HepG2 (cell line): ENCODE measurements around the gene HS3ST5. TPM values are rescaled to one million over a fixed set of nuclear protein-coding genes. Genes with fewer than 3 reads are reported as not detected.

Experiments used
- CBX5 ChIP-seq: sonication (generic); formaldehyde crosslinking; IDR thresholded peaks from 2 replicates; pipeline ENCODE4 v1.4.0; 2020; ENCODE audit warnings: missing genetic modification reagents, borderline replicate concordance
- CREB3 ChIP-seq: sonication (generic); formaldehyde crosslinking; IDR thresholded peaks from 2 replicates; pipeline ENCODE4 v1.5.0; 2020; ENCODE audit warnings: missing genetic modification reagents
- DMAP1 ChIP-seq: IDR thresholded peaks from 2 replicates; pipeline ENCODE4 v1.6.1; 2016
- GATAD2A ChIP-seq: IDR thresholded peaks from 2 replicates; pipeline ENCODE4 v1.6.1; 2016
- KAT8 ChIP-seq: IDR thresholded peaks from 2 replicates; pipeline ENCODE4 v1.6.1; 2016; ENCODE audit warnings: missing genetic modification reagents, missing compliant biosample characterization
- KDM4B ChIP-seq: sonication (generic); formaldehyde crosslinking; IDR thresholded peaks from 2 replicates; pipeline ENCODE4 v1.4.0; 2020; ENCODE audit warnings: missing genetic modification reagents
- KLF12 ChIP-seq: sonication (generic); formaldehyde crosslinking; IDR thresholded peaks from 2 replicates; pipeline ENCODE4 v1.4.0; 2020; ENCODE audit warnings: missing genetic modification reagents, borderline replicate concordance
- NFATC3 ChIP-seq: sonication (generic); formaldehyde crosslinking; IDR thresholded peaks from 2 replicates; pipeline ENCODE4 v1.5.1; 2020; ENCODE audit warnings: mild to moderate bottlenecking, missing genetic modification reagents
- PAXIP1 ChIP-seq: sonication (generic); formaldehyde crosslinking; conservative IDR thresholded peaks from 2 replicates; pipeline ENCODE4 v1.4.0; 2020; ENCODE audit warnings: mild to moderate bottlenecking, missing genetic modification reagents, moderate library complexity
- RCOR2 ChIP-seq: IDR thresholded peaks from 2 replicates; pipeline ENCODE4 v1.6.1; 2016; ENCODE audit warnings: missing biosample characterization, missing genetic modification reagents
- REXO4 ChIP-seq: sonication (generic); formaldehyde crosslinking; IDR thresholded peaks from 2 replicates; pipeline ENCODE4 v1.8.0; 2022; ENCODE audit warnings: missing genetic modification reagents, mild to moderate bottlenecking, borderline replicate concordance
- TSC22D2 ChIP-seq: sonication (generic); formaldehyde crosslinking; IDR thresholded peaks from 2 replicates; pipeline ENCODE4 v1.5.1; 2020; ENCODE audit warnings: missing genetic modification reagents, mild to moderate bottlenecking, borderline replicate concordance
- XRCC5 ChIP-seq: fragments of 200-400 bp; formaldehyde crosslinking; optimal IDR thresholded peaks from 2 replicates; pipeline ENCODE3; 2017; ENCODE audit warnings: mild to moderate bottlenecking, low read length
- ZNF142 ChIP-seq: sonication (generic); formaldehyde crosslinking; IDR thresholded peaks from 2 replicates; pipeline ENCODE4 v1.4.0; 2020; ENCODE audit warnings: missing genetic modification reagents
- ZNF414 ChIP-seq: sonication (generic); formaldehyde crosslinking; IDR thresholded peaks from 2 replicates; pipeline ENCODE4 v1.5.0; 2020; ENCODE audit warnings: missing genetic modification reagents
- ZNF501 ChIP-seq: sonication (generic); formaldehyde crosslinking; IDR thresholded peaks from 2 replicates; pipeline ENCODE4 v1.5.1; 2020; ENCODE audit warnings: mild to moderate bottlenecking, moderate library complexity, missing genetic modification reagents
- ZNF570 ChIP-seq: sonication (generic); formaldehyde crosslinking; IDR thresholded peaks from 2 replicates; pipeline ENCODE4 v1.4.0; 2020; ENCODE audit warnings: mild to moderate bottlenecking, missing genetic modification reagents, borderline replicate concordance
- polyA plus RNA-seq, 8 experiments: library from polyadenylated mRNA; depleted of rRNA in 3 of 8; stranded (reverse) in 7 of 8; unstranded in 1 of 8; fragments of >200 nt; fragmentation: Illumina TruSeq in 4 of 8; extraction: Trizol in 4 of 8; gene quantifications; 2 replicates each; pipeline versions ENCODE4 v1.2.1 to v1.2.3, GENCODE V29; 2011 to 2016; ENCODE audit warnings: low read depth in 4 of 8, missing spikeins in 1 of 8, mixed read lengths in 1 of 8; ENCODE audit not compliant: insufficient read depth in 1 of 8
- total RNA-seq, 5 experiments: library from RNA; depleted of rRNA; stranded (reverse); fragments of >200 nt; fragmentation: Illumina TruSeq; extraction: Trizol; gene quantifications; 2 replicates each; pipeline ENCODE4 v1.2.3, GENCODE V29; 2016; ENCODE audit warnings: low read depth in 1 of 5

The HS3ST5 gene
- total and polyA plus RNA-seq, 2 of the 13 experiments (the other 11 are each of a cell fraction or from before 2014, with no cell fraction given) = 1.1 to 1.6 TPM

GRCh38 chr6:114342826-114343781 lies at the start of gene HS3ST5 (continued):
- TF ChIP-seq REXO4 (no peak), TSC22D2 (no peak), DMAP1 (CRISPR knock-in tag) (no peak; the same call in 1 of the 2 replicates), KDM4B (CRISPR knock-in tag) (no peak), NFATC3 (CRISPR knock-in tag) (no peak), CBX5 (no peak), ZNF414 (CRISPR knock-in tag) (no peak), KLF12 (CRISPR knock-in tag) (no peak), ZNF501 (CRISPR knock-in tag) (peak; percentile 38; the same call in 1 of the 2 replicates), ZNF142 (CRISPR knock-in tag) (no peak), RCOR2 (peak; percentile 22; the same call in 1 of the 2 replicates), ZNF570 (no peak), PAXIP1 (no peak), CREB3 (CRISPR knock-in tag) (no peak), GATAD2A (CRISPR knock-in tag) (no peak), XRCC5 (peak; percentile 76), KAT8 (no peak)
